LoVo (cell line): Measurements from ENCODE around the gene CADM2.
"Not testable (repeated sequence)": the region's sequence is repeated elsewhere in the genome, so short reads cannot be mapped to it uniquely, and the experiment has no call there.

Source experiments
- DNase-seq: peaks from one replicate; pipeline ENCODE4 v3.0.0-alpha.2; 2016; ENCODE audit warnings: low spot score

The CADM2 gene

DNA sequence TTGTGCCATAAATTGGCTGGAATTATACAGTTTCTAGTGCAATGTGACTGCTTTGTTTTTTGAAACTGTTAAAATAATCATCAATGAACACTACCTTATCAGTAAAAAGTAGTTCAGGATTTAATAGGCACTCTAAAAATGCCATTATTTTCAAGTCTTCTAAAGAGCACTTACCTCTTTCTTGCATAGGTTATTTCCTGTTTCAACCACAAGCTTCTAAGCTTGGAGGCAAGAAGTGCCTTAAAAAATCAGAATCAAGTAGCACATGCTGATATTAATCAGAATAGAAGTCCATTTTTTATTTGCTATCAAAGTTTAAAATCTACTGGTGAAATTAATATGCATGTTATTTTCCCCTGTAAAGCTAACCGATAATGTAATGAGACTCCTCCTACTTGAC, 991.6 kb downstream of the CADM2 start:
- DNase-seq = no peak

DNA sequence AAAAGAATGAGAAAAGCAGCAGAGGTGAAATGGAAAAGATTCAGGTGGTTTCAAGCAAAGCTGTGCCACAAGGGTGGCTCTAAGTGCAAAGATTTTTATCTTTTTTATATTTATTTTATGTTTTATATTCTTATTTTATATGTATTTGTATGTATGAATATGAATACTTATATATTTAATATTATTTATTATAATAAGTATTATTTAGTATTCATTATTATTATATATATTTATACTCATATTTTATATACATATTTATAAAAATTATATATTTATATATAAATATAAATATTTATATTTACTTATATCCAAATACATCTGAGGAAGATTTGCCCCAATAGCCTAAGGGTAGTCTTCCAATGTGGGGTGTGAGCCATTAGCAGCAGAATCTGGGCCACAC, 1002.0 kb downstream of the CADM2 start:
- DNase-seq = no peak

DNA sequence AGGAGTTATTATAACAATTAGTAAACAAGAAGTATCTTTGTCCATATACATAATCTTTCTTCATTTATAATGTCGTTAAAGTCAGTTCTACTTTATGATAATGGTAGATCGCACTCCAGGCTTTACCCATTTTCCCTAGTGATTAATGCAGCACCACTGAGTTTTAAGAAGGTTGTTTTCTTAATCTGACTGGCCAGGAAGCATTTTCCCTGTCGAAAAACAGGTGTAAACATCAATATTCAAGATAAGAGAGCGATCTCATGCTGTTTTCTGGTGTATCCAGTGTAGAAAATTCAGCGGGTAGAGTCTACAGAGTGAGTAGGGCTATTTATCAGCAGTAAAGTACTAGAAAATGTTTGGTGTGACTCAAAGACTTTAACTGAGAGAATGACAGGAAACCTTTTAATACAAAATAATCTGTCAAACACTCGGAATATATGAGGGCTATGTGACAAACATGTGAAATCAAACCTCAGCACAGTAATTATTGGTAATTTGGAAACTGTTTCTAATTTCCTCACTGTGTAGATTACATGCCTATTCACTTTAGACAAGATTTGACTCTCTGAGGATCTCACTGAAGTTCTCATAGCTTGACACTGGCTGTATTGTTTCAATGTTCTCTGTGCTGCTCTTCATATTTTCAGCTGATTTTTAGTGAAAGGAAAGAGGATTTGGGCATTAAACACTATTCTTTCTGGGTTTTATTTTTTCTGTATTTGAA, 1019.0 kb downstream of the CADM2 start:
- DNase-seq = no peak

DNA sequence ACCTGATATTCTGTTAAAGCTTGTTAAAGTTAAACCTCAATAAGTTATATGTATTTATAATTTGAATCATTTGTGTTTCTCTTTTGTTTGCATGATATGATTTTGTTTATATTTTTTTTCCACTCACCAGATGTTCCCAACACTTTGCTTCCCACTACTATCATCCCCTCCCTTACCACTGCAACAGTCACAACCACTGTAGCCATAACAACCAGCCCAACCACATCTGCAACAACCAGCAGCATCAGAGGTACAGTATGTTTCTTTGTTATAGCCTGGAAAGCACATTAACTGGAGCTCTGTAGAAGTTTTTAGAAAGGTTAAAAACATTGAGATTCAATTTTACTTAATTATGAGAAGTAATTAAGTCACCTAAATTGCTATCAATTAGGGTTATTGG, 1020.2 kb downstream of the CADM2 start:
- no peak for DNase-seq

DNA sequence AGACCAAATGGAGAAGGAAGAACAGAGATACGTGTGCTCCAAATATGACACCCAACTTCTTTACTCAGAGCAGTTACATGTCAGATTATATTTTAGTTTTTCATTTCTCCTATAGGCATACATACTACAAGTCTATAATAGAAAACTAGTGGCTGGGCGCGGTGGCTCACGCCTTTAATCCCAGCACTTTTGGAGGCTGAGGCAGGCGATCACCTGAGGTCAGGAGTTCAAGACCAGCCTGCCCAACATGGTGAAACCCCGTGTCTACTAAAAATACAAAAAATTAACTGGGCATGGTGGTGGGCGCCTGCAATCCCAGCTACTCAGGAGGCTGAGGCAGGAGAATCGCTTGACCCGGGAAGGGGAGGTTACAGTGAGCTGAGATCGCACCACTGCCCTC, 1030.8 kb downstream of the CADM2 start:
- not testable (repeated sequence) for DNase-seq

DNA sequence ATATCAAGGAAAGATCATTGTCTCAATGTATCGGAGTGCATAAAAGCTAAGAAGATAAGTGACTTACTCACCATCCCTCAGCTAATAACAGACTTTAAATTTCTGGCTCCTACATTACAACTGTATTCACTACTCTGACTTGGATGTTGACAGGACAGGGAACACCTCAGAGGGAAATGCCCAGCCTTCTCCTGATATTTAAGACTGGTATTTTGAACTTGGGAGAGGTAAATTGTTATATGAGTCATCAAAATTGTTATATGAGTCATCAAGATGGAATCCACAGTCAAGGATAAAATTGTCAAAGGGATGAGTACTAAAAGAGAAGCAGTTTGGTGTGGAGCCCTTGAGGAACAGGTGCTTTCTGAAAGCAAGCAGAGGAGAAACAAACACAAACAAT, 1070.8 kb downstream of the CADM2 start:
- DNase-seq = peak; percentile 12

DNA sequence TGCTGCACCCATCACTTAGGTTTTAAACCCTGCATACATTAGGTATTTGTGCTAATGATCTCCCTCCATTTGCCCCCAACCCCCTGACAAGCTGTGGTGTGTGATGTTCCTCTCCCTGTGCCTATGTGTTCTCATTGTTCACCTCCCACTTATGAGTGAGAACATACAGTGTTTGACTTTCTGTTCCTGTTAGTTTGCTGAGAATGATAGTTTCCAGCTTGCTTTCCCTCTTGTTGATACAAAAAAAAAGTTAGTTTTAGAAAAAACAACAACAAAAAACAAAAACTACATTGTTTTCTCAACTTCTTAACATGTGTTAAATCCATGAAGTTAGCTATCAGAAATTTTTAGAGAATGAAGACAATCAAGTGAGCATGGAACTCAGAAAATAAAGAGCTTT, 1079.1 kb downstream of the CADM2 start:
- no peak for DNase-seq

DNA sequence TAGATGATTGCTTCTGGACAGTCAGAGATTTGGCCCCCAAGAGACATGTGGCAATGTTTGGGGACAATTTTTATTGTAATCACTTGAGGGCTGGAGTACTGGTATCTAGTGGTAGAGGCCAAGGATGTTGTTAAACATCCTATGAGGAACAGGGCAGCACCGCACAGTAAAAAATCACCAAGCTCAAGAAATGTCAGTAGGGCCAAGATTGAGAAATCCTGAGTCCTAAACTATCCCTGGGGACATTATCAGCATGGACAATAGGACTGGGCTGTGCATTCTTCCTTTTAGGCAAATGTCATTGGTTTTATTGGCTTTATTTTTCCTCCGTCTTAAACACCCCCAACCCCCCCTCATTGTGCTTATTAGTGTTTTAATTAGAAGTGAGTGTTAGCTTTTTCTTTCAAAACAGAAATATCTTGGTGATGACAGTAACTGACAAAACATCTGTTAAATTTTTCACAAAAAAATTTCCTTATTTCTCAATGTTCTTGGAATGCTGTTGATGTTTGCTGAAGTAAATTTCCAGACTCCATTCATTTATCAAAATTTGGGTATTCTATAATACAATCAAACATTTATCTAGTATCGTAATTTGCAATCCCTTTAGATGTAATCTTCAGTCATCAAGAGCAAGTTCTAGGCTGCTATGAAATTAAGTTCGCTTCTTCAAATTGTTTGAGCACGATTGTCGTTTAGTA, 1087.8 kb downstream of the CADM2 start:
- no peak for DNase-seq

DNA sequence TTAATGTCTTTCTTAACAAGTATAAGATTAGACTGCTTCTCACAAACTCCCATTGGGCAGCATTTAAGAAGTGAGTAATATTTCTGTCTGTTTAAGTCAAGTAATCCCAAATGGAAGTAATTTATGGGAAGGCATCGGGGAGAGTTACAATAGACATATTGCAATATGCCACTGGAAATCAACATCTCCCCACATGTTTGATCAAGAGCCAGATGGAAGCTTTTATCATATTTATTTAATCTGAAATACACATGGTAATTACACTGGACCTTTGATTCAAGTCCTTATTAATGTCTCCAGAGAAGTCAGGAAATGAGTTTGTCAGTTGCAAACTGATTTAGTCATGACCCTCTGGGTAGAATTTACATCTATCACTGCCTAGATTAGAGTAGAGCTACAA, 1088.4 kb downstream of the CADM2 start:
- no peak for DNase-seq

DNA sequence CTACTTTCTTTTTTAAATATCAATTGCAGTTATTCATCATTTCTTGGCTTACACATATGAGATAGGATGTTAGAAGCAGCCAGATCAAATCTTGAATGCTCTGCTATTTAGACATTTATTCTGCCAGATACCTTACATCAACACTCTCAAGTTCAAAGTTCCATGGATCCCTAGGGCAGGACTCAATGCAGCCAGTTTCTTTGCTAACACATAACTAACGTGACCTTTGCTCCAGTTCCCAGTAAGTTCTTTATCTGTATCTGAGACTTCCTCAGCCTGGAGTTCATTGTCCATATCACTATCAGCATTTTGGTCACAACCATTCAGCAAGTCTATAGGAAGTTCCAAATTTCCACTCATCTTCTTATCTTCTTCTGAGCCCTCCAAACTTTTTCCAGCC, 1092.3 kb downstream of the CADM2 start:
- DNase-seq = no peak

DNA sequence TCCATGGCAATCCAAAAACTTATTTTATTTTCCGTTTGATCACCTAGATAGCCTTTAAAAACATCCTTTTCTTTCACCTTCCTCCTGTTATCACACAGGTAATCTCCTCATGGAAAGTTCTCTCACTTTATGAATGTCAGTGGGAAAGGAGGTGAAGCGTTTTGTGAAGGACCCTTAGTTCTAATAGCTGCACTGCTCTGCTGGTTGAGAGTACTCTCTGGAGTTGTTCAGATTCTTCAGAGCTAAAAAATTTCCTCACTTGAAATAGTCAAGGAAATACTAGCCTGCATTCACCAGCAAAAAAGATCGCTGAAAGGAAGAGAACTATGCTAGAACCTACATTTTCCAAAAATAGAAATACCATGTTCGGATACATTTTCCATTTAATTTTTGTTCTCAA, 1097.2 kb downstream of the CADM2 start:
- no peak for DNase-seq

DNA sequence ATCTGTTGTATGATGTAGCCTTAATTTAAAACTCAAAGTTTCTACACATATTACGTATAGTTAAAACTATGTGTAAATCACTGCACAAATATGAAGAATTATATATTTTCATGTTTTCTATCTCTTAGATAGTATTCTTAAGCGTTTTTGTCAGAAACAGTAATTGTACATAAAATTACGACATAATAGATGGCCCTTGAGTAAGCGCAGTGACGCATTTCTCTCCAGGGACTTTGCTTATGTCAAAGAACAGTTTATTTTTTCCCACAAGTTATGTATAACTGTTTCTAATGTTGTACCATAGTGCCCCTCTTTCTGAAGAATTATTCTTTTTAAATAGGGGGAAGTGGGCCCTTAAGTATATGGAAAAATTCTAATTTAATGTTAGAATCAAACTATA, 1098.2 kb downstream of the CADM2 start:
- no peak for DNase-seq

DNA sequence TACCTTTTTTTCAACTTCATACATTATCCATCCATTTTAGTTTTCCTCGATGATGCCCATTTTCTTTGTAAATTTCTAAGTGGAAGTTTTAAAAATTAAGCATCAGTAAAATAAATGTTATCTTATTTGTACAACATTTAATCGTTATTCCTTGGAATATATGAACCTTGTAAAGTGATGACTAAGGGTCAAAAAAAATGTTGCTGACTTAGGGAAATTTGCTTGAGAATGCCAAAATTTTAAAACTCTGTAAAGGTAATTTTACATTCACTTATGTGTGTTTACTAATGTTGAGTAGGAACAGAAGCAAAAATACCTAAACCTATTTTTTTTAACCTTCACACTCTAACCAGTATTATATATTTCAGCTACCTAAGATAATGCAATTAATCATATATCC, 1115.0 kb downstream of the CADM2 start:
- no peak for DNase-seq

DNA sequence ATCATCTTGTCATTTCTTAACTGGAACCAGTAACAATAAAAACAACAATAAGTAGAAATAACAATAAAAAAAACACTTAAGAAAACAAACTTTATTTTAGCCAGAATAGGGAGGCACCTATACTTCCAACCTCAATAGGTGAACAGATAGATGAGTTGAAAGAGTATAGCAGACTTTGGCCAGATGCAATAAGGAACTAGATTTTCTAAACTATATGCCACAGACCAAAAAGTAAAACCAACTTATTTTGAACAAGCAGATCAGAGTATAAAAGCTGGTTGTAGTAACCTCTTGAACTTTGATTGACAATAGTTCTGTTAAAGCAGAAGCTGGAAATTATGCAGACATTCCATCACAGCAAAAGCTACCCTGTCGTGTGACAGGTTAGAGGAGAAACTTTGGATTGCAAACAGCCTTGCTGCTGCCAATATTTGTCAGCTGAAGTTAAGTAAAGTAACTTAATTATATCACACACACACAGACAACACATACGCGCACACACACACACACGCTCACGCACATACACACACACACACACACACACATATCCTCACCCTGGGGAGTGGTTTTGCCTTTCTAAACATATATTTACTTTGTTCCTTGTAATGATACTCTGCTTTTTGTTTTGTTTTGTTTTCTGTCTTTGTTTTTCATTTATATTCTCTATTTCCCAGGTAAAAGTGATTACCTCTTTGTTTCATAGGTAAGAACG, 1128.5 kb downstream of the CADM2 start:
- no peak for DNase-seq

DNA sequence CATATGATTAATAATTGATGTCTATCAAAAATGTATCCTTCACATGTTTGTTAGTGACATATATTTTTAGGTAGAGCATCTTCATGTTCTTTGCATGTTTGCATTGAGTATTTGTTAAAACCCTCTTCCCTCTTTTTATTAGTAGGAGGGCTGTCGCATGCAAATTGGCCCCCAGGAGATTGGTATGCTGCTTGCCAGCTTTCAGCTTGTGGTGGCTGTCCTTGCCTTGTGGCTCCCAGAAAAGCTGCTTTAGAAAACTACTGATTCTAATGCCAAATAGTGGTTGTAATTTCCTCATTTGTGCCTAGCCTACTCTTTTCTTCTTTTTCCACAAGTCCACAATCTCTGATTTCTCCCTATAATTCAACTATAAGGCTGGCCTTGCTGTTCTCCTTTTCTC, 1145.4 kb downstream of the CADM2 start:
- DNase-seq = no peak

DNA sequence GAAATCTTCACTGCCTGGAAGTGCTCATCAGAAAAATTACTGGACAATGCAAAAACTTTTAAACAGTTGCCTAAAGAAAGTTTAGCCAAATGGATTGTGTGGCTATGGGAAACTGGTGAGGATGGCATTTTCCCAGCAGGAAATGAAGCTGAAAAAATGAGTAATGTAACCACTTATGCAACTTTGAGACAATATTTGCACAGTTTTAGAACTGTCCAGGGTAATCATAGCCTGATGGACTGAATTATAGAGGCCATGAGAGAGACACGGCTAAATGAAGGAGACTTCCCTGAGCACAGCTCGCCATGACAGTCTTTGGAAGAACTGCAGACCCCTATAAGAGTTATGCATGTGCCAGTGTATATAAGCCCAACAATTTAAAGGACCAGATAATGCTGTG, 1150.6 kb downstream of the CADM2 start:
- no peak for DNase-seq
